Measurements from ENCODE around the gene TADA1.

TADA1 gene

GRCh38 chr1:166915042-166915441 lies 39.0 kb upstream of the TADA1 start:
- TF ChIP-seq CTCF (conservative IDR thresholded peaks at IDR 0.05; ENCODE audit: low read depth, low read length), result no peak
- H3K4me3 ChIP-seq (ENCODE audit: low read length), result no peak overlapping the region
- DNase-seq (ENCODE audit: low read depth), result no peak

GRCh38 chr1:166914111-166914510 lies 38.0 kb upstream of the TADA1 start:
- TF ChIP-seq CTCF (conservative IDR thresholded peaks at IDR 0.05; ENCODE audit: low read depth, low read length), result no peak
- no peak for DNase-seq (ENCODE audit: low read depth)
- no peak overlapping the region for H3K4me3 ChIP-seq (ENCODE audit: low read length)

GRCh38 chr1:166911624-166912023 lies 35.6 kb upstream of the TADA1 start:
- H3K4me3 ChIP-seq (ENCODE audit: low read length), result no peak overlapping the region
- no peak for DNase-seq (ENCODE audit: low read depth)
- no peak for TF ChIP-seq CTCF (conservative IDR thresholded peaks at IDR 0.05; ENCODE audit: low read depth, low read length)

- H3K4me3 ChIP-seq (ENCODE audit: low read length), result no peak overlapping the region
- TF ChIP-seq CTCF (conservative IDR thresholded peaks at IDR 0.05; ENCODE audit: low read depth, low read length), result peak; percentile 86
- peak; percentile 89 for DNase-seq (ENCODE audit: low read depth)
Observed at GRCh38 chr1:166910396-166910994, 34.4 kb upstream of the TADA1 start.

GRCh38 chr1:166908942-166909341 lies 32.9 kb upstream of the TADA1 start:
- no peak for DNase-seq (ENCODE audit: low read depth)
- H3K4me3 ChIP-seq (ENCODE audit: low read length), result no peak overlapping the region
- no peak for TF ChIP-seq CTCF (conservative IDR thresholded peaks at IDR 0.05; ENCODE audit: low read depth, low read length)

- no peak for DNase-seq (ENCODE audit: low read depth)
- TF ChIP-seq CTCF (conservative IDR thresholded peaks at IDR 0.05; ENCODE audit: low read depth, low read length), result no peak
- no peak overlapping the region for H3K4me3 ChIP-seq (ENCODE audit: low read length)
Observed at GRCh38 chr1:166907763-166908162, 31.7 kb upstream of the TADA1 start.

GRCh38 chr1:166907051-166907450 lies 31.0 kb upstream of the TADA1 start:
- DNase-seq (ENCODE audit: low read depth), result no peak
- TF ChIP-seq CTCF (conservative IDR thresholded peaks at IDR 0.05; ENCODE audit: low read depth, low read length), result no peak
- no peak overlapping the region for H3K4me3 ChIP-seq (ENCODE audit: low read length)

All from retinal pigment epithelial cell (primary cell).